ENCODE measurements around the gene PRL.

The PRL gene

DNA sequence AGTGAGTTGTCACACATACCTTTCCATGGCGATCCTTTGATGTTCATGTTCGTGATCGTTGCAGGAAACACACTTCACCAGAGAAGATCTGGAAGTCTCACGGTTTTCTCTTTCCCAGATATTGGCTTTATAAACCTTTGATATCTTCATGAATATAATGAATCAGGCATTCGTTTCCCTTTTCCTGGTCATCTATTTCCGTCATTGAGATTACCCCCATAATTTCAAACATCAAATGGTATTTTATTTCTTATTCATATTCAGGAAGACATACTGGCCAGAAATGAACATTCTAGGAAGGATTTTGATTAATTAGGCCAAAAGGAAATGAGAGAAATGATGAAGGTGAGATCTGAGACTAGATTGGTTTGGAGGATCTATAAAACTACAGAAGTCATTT lies at the start of gene PRL:
PRL (minus strand) TSS at position 101 of the 400 bp plus-strand sequence; CDS start at position 47, 54 bp downstream.
- DNase-seq = no peak

DNA sequence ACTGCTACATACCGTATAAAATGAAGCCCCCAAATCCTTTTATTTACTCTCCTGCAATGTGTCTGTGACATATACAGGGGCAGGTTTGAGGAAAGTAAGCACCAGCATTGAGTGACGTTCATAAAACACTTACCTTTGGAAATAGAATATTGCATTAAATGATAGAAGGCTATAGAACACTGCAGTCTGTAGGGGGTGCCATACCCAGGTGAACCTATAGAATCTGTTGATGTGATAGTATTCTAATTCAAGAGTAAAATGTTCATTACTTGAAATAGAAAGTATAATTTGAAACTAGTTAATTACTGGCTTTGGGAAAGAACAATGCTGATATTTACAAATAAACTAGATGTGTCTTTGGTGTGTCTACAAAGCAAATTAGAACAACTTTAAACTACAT lies 47.0 kb upstream of the PRL start:
- no peak for DNase-seq

DNA sequence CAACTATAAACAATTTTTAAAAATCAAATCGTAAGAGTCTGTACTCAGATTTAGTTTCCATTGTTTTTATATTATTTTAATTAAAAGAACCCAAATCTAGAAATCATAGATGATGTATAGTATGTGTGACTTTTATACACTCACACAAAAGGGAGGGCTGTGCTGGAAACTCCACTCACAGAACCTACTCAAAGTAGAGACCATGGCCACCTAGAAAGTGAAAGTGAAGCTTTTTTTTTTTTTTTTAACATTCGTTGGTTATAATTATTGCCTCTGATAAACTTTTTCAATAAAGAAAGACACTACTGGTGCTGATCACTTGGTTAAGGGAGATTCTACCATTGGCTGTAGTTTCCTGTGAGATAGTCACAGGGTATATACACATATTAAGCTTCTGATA lies 37.9 kb upstream of the PRL start:
- DNase-seq = no peak

DNA sequence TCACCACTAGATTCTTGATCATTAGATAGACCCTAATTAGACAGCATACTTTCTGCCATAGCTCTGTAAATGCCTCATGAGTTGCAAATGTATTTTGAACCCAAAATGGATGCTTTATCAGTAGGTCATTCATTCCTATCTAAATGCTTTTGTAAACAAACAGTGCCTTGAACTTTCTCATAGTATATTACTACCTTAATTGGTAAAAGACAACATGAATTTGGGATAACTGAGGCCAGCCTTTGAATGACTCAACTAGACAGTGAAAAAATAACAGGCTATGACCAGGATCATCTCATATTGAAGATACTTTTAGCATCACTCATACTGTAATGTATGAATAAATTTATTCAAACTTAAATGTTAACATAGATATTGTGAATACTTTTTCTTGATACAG lies 37.0 kb upstream of the PRL start:
- DNase-seq = no peak

DNA sequence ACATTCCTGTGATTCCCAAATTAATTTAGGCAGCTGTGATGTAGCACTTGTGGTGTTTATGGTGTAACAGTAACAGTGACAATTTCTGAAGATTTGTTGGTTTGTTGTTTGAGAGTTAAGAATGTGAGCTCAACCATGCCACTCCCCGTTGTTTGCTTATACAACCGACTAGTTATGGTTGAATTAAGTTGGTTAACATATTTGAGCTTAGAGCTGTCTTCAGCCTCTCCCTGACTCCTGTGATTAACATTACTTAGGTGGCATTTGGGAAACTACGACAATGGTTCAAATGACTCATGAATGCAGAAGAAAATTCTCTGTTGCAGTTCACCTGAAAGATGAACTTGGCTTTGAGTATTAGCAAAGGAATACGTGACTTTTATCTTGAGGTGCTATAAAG lies 35.9 kb upstream of the PRL start:
- no peak for DNase-seq

DNA sequence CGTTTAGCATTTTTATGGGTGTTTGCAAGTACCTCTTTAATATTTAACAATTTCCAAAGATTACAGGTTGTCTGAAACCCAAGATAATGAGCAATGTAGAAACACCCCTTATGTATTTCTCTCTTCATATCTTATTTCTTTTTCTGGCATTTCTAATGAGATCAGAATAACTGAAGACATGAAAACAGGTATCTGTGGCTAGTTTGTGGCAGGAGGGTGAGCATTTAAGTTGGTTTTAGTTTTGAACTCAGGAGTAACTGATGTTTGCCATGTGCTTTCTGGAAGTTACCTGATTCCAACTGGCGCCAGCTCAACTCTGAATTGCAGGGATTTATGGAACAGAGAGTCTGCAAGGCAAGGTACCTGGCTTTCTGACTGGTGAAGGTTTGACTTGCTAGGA lies 35.4 kb upstream of the PRL start:
- no peak for DNase-seq

DNA sequence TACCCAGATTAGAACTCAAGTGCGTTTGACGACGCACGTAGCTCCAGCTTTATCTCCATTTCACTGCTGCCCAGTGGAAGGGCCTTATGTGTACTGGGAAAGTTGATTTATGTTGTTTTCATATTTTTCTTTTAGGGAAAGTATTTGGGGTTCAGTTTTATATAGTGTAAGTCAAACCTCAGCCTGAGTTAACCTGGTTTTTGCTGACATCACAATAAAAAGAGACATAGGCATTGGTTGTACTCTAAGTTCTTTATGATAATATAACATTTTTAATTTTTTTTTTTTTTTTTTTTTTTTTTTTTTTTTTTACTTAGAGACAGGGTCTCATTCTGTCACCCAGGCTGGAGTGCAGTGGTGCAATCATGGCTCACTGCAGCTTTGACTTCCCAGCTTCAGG lies 34.1 kb upstream of the PRL start:
- DNase-seq = no peak

DNA sequence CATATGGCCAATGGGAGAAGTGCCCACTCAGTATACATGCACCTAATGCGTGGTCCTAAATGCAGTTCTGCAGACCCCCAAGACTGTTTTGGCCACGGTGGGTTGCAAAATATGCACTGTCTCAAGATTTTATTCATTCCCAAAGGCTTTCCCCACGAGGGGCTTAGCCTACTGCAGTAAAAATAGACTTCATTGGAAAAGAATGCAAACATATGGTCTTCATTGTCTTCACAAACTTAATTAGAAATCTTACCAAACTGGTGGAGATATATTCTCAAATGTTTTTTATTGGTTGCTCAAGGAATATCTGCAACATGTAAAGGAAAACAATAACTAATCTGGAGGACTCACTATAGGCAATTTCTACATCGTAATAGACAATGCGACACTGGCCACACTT lies 31.6 kb upstream of the PRL start:
- no peak for DNase-seq

DNA sequence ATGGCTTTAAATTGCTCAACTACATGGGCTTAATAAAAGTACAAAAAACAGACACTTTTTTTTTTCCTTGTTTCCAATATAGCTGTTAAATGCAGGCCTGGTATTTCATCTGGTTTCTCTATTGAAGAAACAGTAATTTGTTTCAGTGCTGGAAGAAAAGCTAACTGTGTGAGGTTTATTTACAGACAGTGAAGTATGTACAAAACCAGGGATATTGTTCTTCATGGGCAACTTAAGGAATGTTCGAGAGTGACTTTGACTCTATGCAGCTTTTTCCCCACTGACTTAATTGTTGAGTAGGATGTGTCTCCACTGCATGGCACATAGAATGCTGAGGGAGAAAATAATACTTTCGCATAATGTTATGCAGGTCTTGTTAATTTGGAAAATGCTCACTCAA lies 31.0 kb upstream of the PRL start:
- DNase-seq = no peak

DNA sequence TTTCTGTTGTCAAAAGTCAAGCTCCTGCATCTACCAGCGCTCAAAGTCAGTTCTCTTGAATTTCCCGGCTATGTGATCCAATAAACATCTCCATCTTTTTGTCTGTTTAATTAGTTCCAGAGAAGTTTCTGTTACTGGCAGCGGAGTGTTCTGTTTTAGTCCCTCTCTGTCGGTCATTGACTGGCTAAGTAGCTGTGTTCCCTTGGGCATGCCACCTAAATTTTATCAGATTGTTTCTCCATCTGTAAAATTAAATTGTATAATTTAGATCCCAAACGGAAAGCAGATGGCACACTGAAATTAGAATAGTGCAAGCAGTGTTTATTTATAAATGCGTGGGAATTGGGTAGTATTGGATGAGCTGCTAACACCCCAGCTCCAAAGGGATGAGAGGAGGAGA lies 29.7 kb upstream of the PRL start:
- DNase-seq = no peak

DNA sequence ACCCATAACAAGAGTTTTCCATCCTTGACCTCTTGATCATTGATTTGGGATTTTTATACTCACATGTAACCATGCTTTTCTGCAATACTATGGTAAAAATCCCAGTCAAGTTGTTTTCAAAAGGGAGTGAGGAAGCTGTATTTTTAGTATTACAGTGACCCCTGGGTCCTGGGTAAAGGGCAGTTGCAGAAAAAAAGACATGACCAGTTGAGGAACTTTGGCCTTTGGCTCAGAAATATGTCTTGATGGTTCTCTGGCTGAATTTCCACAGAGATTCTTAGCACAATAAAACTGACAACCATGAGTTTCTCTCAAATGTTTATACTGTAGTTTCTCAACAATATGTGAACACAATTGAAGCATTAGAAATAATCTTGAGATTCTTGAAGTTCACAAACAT lies 28.6 kb upstream of the PRL start:
- no peak for DNase-seq

DNA sequence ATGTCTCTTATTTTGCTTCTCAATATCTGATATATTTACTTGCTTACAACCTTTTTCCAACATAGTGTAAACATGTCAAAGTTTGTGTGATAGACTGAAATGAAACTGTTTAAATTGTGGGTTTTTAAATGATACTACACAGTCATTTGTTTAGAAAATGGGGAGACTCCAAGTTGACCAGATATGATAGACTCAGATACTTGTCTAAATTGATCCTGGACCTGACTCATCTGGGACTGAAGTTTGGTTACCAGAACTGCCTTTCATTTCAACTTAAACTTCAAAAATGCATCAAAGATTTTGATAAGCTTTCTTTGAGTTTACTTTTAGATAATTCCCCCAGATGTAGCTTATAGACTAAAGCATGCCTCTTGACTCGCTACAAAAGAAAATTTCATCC lies 27.0 kb upstream of the PRL start:
- DNase-seq = no peak

DNA sequence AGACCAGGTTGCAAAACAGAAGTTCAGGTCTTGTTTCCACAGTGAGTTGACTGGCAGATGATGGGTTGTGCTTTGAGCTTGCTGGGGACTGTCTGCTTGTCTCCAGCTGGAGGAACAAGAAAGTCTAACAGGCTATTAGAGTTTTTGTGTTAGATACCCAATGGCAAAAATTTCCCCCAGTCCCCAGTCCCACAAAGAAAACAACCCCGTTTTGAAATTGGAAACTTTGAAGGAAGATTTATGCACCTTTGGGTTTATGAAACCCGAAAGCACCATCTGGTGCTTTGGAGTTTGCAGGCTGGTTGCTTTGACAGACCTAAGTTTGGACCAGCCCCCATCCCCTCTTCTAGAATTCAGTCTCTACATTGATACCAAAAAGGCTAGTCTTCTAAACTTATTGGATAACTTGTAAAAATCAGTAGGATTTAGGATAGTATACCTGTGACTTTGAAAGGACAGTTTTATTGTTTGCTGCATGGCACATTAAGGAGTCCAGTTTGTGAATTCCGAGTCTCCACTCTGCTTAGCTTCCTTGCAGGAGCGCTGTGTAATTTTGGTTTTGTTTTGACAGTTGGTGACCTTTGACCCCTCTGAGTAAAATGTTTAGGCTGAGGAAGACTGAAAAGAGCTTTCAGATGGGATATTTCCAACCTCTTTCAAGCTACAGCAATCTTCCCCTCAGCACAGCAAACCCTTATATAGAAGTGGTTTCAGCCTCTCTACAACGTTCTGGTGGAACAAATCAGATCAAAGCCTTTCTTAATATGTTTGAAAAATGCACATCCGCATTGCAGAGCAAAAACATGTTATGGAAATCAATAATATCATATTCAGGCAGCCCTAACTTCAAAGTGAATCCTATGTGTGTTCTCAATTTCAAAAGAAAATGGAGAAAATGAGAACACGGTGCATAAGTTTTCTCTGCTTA lies 25.5 kb upstream of the PRL start:
- DNase-seq = no peak

DNA sequence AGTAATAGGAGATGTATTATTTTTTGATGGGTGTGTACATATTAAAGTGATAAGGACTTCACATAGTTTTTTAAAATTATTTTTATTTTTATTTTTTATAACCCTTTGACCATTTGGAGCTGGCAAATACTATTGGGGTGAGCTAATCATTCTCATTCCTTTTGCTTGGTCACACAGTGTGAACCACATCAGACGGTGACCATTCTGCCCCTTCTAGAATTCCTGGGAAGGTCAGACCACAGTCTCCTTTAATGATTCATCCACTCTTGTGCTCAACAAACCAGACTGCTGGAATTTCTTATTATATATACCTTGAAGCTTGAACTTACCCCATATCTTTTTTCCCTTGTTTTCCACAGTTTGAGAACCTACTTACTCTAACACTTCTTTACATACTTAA lies 23.9 kb upstream of the PRL start:
- DNase-seq = no peak

DNA sequence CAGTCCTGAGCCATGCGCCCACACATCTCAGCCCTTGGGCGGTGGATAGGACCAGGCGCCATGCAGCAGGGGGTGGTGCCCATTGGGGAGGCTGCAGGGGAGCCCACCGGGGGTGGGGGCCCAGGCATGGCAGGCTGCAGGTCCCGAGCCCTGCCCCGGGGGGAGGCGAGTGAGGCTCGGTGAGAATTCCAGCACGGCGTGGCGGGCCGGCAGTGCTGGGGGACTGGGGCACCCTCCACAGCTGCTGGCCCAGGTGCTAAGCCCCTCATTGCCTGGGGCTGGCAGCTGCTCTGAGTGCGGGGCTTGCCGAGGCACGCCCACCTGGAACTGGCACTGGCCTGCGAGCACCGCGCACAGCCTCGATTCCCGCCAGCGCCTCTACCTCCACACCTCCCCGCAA lies 21.6 kb upstream of the PRL start:
- no peak for DNase-seq

DNA sequence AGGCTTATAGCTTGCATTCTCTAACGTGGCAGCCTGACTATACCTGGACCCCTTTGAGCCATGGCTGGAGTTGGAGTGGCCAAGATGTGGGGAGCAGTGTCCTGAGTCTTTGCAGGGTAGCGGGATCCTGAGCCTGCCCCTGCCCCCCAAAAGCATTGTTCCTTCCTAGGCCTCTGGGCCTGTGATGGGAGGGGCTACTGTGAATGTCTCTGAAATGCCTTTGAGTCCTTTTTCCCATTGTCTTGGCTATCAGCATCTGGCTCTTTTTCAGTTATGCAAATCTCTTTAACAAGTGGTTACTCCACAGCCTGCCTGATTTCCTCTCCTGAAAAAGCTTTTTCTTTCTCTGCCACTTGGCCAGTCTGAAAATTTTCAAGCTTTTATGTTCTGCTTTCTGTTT lies 17.0 kb upstream of the PRL start:
- DNase-seq = no peak

DNA sequence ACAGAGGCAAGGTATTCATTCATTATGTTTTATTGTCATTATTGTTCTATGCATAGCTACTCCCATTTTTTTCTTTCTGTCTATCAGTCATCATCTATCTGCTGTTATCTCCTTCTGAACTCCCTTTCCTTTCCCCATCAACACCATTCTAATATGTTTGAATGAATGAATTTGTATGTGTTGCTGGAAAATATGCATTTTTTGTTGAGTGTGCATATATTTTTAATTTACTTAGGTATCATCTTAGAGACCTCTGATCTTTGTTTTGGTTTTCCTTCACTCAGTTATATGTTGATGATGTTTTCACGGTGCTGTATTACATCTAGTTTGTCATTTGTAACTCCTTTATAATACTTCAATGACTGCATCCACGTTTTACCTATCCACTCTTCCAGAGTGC lies 12.1 kb upstream of the PRL start:
- DNase-seq = no peak

DNA sequence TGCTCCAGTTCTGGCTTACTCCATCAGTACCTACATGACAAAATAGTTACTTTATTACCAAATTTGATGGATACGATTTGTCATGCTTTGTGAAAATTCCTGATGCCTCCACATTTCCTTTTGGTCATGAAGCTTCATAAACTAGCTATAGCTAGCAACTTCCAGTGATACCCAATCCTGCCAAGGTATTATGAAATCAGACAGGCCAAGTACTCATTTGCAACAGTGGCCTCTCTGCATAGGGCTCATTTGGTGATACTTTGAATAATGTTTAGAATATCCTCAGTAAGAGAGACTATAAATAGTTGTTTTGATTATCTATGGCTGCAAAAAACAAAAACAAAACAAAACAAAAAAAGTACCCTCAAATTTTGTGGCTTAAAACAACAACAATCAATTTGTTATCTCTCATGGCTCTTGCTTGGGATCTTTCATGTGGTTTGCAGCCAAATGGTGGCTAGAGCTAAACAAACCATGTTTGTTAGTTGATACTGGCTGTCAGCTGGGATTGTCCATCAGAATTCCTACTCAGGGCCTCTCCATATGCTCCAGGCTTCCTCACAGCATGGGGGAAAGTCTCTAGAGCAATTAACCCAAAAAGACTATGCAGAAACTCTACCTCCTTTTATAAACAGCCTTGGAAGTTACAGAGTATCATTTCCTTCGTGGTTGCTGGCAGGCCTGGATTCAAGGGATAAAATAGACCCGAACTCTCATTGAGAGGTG lies 10.1 kb upstream of the PRL start:
- no peak for DNase-seq

DNA sequence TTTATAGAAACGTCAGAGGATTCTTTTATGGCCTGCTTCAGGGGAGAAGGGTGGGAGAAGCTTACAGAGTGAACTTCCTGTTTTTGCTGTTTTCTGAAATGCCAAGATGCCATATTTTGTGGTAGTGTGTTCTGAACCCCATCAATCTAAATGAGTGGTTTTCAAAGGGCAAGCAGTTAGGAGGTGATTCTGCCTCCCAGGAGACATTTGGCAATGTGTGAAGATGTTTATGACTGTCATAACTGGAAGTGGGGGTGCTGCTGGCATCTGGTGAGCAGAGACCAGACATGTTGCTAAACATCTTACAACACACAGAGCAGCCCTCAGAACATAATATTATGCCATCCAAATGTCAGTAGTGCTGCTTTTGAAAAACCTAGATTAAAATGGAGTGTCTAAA lies 6.0 kb upstream of the PRL start:
- DNase-seq = no peak

DNA sequence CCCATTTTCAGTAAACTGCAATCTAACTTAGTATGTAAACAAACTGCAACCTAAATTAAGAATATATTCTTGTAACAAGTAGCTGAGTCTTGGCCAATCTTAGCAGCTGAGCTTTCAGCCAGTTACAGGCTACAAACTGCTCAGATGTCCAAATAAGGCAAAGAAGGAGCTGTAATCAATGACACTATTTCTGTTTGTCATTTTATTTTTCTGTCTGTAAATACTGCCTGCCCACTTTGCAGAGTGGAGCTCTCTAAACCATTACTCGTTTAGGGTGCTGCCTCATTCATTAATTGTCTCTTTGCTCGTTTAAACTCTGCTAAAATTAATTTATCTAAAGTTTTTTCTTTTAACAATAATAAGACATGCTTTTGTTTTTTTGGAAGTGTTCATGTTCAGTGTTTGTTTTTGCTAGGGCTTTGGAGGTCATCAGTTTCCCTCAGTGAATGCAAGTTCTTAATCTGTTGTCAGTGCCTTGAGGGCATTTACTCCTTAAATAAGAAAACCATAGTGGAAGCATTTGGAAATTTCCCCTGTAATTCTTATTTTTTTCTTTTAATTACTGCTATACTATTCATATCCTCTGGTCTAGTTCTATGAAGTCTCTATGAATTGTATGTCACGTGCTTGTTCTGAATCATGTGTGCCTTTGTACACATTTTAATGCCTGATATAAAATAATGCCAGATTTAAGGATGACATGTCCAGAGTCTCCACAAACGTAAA lies 3.6 kb upstream of the PRL start:
- DNase-seq = no peak

DNA sequence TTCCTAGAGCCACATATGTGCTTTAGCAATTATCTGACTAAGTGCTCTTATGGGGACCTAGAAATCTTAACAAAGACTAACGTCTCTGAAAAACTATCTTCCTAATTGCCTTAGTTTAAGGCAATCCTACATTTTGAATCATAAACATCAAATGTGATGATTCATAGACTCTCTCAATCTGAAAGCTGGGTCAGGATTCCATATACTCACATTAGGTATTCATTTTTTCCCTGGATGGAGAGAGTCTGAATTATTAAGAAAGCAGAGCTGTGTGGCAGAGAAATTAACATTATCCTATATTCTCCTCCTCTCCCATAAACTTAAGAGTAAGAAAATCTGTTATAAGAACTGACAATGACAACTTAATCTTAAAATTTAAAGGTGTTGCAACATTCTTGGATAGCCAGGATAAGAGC lies 1.6 kb upstream of the PRL start:
- DNase-seq = no peak

DNA sequence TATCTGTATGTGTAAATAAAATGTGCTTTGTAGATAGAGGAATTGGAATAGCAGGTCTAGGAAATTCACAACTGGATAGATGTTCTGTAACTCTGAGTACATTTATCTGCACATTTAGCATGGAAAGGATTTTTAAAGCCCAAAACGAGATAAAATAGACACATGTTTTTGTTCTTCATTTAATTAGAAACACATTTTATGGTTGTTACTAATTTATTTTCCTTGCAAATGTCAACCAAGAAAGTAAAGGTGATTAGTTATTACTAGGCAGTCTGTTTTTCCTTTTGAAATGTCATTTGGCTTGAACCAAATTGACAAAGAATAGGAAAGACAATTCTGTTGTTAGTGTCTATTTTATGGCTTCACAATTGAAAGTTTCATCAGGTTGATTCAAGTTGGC lies 769 bp downstream of the PRL start:
- no peak for DNase-seq

DNA sequence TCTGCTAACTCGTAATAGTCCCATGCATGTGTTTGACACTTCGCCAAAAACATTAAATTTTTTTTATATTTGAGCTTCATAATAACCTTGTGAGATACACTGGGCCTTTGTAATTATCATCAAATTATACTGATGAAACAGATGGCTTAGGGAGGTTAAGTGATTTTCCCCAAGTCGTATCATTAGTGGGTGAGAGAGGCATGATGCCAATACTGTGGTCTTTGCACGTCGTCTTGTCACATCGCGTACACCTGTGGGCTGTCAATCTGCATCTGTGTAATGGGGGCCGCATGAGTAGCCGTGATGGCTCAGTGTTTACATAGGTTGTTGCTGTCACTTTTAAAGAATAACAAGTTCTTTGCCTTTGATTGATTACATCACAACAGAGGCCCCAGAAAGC lies 1.7 kb downstream of the PRL start:
- peak; percentile 53 for DNase-seq

DNA sequence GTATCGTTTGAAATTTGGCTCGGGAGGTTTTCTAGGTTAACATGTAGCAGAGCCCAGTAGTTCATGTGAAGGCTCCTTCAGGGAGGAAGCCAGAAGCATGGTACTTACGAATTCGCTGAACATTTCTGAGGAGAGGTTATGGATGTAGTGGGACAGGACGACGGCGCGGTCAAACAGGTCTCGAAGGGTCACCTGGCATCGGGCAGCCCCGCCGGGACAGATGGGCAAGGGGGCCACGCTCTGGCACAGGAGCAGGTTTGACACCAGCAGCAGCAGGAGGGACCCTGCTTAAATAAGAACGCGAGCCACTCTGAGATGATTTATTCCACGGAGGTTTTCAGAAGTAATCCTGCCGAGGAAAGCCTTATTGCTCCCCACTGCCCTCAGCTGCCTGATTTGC lies 2.5 kb downstream of the PRL start:
- no peak for DNase-seq
